Breast epithelium (tissue), 4 donors: ENCODE results near the gene PKNOX2. TPM values are rescaled to one million over a fixed set of nuclear protein-coding genes. Genes with fewer than 3 reads are reported as not detected.

Experiments
- DNase-seq, 2 donors: peaks; one replicate each; pipeline ENCODE4 v3.0.0-alpha.2; 2019; ENCODE audit warnings: low spot score in 2 of 2
- H3K27ac ChIP-seq, 2 donors: fragments of 200-600 bp; sonication (generic) in 1 of 2; one replicate each; pipeline ENCODE4 v1.5.1; 2016 to 2019; ENCODE audit warnings: mild to moderate bottlenecking in 1 of 2
- H3K27me3 ChIP-seq, 2 donors: fragments of 200-600 bp; sonication (generic) in 1 of 2; one replicate each; pipeline versions ENCODE4 v1.5.1 to v1.6.0; 2017 to 2019; ENCODE audit warnings: control low read depth in 1 of 2, mild to moderate bottlenecking in 1 of 2
- H3K36me3 ChIP-seq: fragments of 200-600 bp; one replicate; pipeline ENCODE4 v1.5.1; 2019
- H3K4me1 ChIP-seq, 2 donors: fragments of 200-600 bp; sonication (generic); one replicate each; pipeline ENCODE4 v1.5.1; 2016 to 2019; ENCODE audit warnings: control low read depth in 1 of 2
- H3K4me3 ChIP-seq, 3 donors: fragments of 200-600 bp; sonication (generic); 1 replicate in 2 of 3; 2 replicates in 1 of 3; pipeline ENCODE4 v1.5.1; 2016 to 2019; ENCODE audit warnings: mild to moderate bottlenecking in 3 of 3, moderate library complexity in 2 of 3
- H3K9me3 ChIP-seq, 2 donors: fragments of 200-600 bp; sonication (generic) in 1 of 2; one replicate each; pipeline ENCODE4 v1.5.1; 2016 to 2019; ENCODE audit warnings: control low read depth in 1 of 2
- POLR2A ChIP-seq: fragments of 450-650 bp; IDR thresholded peaks from one replicate; pipeline ENCODE4 v1.6.1; 2016; ENCODE audit warnings: antibody characterized with exemption, mild to moderate bottlenecking, moderate library complexity
- POLR2AphosphoS5 ChIP-seq, 3 donors: sonication (generic); formaldehyde crosslinking; IDR thresholded peaks; one replicate each; pipeline ENCODE4 v1.6.1; 2017; ENCODE audit warnings: antibody characterized with exemption in 3 of 3
- intact Hi-C: fragments of 100-400 bp; cut with DNase I; formaldehyde crosslinking; loops from one replicate; pipeline ENCODE4 v1.15.1; 2023; ENCODE audit warnings: low total_unique reads
- total RNA-seq, 3 donors: library from RNA; depleted of rRNA; stranded (reverse); fragments of >200 nt; gene quantifications; one replicate each; pipeline ENCODE4 v1.1.0, GENCODE V29; 2016
- TF ChIP-seq, protein P1 (sequence below), 3 donors: fragments of 450-650 bp; IDR thresholded peaks; one replicate each; pipeline ENCODE4 v1.5.1; 2016 to 2017; ENCODE audit warnings: antibody characterized with exemption in 3 of 3, mild to moderate bottlenecking in 3 of 3, moderate library complexity in 3 of 3

PKNOX2 gene
- total RNA-seq, 3 donors from 2014 or later = 0.32 to 1.0 (median 0.66) TPM

GRCh38 chr11:125367710-125368109 lies 203.2 kb downstream of the PKNOX2 start:
- no peaks in the 10 kb centered on the region for H3K36me3 ChIP-seq
- H3K4me1 ChIP-seq = no peaks in the 10 kb centered on the region
- no peak for DNase-seq
- H3K4me3 ChIP-seq = no peak overlapping the region
- no peaks in the 10 kb centered on the region for H3K27me3 ChIP-seq
- no peaks in the 10 kb centered on the region for H3K9me3 ChIP-seq
- intact Hi-C loops = no loop called here
- no peak overlapping the region for H3K27ac ChIP-seq
- TF ChIP-seq POLR2A (no peak), POLR2AphosphoS5 (IDR thresholded peaks at IDR 0.05) (no peak)
- TF ChIP-seq, protein P1, sequence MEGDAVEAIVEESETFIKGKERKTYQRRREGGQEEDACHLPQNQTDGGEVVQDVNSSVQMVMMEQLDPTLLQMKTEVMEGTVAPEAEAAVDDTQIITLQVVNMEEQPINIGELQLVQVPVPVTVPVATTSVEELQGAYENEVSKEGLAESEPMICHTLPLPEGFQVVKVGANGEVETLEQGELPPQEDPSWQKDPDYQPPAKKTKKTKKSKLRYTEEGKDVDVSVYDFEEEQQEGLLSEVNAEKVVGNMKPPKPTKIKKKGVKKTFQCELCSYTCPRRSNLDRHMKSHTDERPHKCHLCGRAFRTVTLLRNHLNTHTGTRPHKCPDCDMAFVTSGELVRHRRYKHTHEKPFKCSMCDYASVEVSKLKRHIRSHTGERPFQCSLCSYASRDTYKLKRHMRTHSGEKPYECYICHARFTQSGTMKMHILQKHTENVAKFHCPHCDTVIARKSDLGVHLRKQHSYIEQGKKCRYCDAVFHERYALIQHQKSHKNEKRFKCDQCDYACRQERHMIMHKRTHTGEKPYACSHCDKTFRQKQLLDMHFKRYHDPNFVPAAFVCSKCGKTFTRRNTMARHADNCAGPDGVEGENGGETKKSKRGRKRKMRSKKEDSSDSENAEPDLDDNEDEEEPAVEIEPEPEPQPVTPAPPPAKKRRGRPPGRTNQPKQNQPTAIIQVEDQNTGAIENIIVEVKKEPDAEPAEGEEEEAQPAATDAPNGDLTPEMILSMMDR (IDR thresholded peaks at IDR 0.05) = no peak

DNA sequence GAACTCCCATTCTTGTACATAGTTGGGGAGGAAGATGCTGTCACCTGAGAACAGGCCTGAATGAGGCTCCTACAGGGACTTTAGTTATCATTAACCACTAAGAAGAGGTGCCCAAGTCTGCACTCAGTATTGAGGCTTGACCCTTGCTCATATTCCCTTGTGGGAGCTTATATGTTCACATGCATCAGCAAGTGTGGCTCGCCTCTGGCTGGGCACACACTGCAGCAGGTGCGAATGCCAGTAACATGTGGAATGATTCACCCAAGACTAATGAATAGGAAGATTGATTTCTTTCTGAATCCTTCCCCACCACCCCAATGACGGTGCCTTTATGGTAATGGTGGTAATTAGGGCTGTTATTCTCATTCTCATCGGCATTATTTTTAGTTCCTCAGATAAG lies 204.2 kb downstream of the PKNOX2 start:
- Histone ChIP-seq H3K27ac (no peak overlapping the region), H3K4me1 (no peaks in the 10 kb centered on the region), H3K27me3 (no peaks in the 10 kb centered on the region), H3K9me3 (no peaks in the 10 kb centered on the region), H3K36me3 (no peaks in the 10 kb centered on the region), H3K4me3 (no peak overlapping the region)
- TF ChIP-seq, protein P1 (IDR thresholded peaks at IDR 0.05) = no peak
- no peak for TF ChIP-seq POLR2A
- no peak for TF ChIP-seq POLR2AphosphoS5 (IDR thresholded peaks at IDR 0.05)
- intact Hi-C loops = loop anchor here (1.0 kb wide), 1 partner anchor 35 kb away; no protein-coding TSS in a partner anchor
- no peak for DNase-seq

GRCh38 chr11:125369808-125370207 lies 205.3 kb downstream of the PKNOX2 start:
- TF ChIP-seq, protein P1 (IDR thresholded peaks at IDR 0.05) = no peak
- no peak for TF ChIP-seq POLR2A
- TF ChIP-seq POLR2AphosphoS5 (IDR thresholded peaks at IDR 0.05) = no peak

DNA sequence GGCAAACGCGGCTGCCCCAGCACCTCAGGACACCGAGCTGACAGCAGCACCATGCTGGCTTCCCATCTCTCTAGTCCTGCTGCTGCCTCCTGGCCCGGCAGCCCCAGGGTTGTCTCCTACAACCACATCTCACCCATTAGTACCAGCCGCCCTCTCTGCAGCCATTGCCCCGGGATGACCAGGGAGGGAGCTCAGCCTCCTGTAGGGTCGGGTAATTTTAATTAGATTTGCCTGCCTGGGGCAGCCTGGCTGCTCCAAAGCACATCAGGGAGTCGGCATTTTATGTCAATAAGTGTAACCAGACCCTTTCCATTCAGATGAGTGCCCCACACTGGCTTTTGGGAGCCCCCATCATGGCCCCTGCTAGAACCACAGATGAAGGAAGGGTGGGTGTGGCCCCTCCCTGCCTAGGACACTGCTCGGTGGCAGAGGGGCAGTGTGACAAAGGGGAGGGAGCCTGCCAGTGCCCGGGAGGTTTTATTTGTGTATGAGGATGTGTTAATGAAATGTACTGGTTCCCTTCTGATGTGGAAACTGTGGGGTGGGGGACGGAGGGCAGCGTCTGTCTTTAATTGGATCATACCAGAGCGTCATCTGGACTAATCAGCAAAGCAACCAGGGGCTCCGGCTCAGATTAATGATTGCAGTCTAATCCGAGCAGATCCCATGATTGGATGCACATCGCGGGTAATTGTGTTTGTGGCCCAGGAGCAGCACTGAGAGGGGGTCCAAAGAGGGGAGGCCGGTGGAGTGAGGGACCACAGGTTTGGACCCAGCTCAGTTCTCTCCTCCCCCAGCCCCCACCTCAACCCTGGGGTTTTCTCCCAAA lies 206.2 kb downstream of the PKNOX2 start:
- Histone ChIP-seq H3K4me1 (no peaks in the 10 kb centered on the region), H3K9me3 (no peaks in the 10 kb centered on the region), H3K4me3 (no peak overlapping the region), H3K36me3 (no peaks in the 10 kb centered on the region), H3K27ac (no peak overlapping the region), H3K27me3 (no peaks in the 10 kb centered on the region)
- DNase-seq = no peak
- intact Hi-C loops = no loop called here
- TF ChIP-seq POLR2A (no peak), POLR2AphosphoS5 (IDR thresholded peaks at IDR 0.05) (no peak)
- TF ChIP-seq, protein P1 (IDR thresholded peaks at IDR 0.05) = no peak

More at GRCh38 chr11:125369808-125370207, 205.3 kb downstream of the PKNOX2 start:
- H3K36me3 ChIP-seq = no peaks in the 10 kb centered on the region
- H3K4me1 ChIP-seq = no peaks in the 10 kb centered on the region
- intact Hi-C loops = loop anchor here (1.0 kb wide), 1 partner anchor 37 kb away; no protein-coding TSS in a partner anchor
- no peak overlapping the region for H3K27ac ChIP-seq
- no peaks in the 10 kb centered on the region for H3K27me3 ChIP-seq
- no peaks in the 10 kb centered on the region for H3K9me3 ChIP-seq
- no peak overlapping the region for H3K4me3 ChIP-seq
- DNase-seq = no peak

DNA sequence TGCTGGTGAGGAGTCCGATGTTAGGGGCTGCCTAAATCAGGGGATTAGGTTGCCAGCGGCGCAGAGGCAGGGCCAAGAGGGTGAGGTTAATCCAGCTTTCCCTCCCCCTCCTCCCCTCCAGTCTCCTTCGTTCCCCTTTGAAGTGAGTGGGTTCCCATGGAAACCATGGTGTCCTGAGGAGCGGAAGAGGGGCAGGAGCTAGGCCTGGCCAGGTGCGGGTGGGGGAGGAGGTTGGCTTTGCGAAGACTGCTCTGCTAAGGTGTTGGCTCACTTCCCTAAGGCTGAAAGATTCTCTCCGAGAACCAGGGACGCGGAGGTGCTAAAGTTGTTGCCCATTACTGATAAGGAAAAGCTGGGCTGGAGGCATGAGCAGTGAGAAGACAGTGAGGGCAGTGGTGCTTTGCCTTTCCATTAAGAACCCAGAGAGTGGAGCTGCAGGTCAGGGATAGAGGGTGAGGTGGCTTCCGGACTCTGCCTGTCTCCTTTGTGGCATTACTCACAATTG lies 206.9 kb downstream of the PKNOX2 start:
- H3K27me3 ChIP-seq = no peaks in the 10 kb centered on the region
- H3K4me3 ChIP-seq = no peak overlapping the region
- TF ChIP-seq POLR2A (no peak), POLR2AphosphoS5 (IDR thresholded peaks at IDR 0.05) (no peak)
- TF ChIP-seq, protein P1 (IDR thresholded peaks at IDR 0.05) = no peak
- H3K4me1 ChIP-seq = no peaks in the 10 kb centered on the region
- intact Hi-C loops = no loop called here
- DNase-seq = no peak
- no peak overlapping the region for H3K27ac ChIP-seq
- H3K36me3 ChIP-seq = no peaks in the 10 kb centered on the region
- H3K9me3 ChIP-seq = no peaks in the 10 kb centered on the region
